Mammary epithelial cell (primary cell): Measurements from ENCODE around the gene VWA1.

Source experiments
- CTCF ChIP-seq, 2 donors: IDR thresholded peaks in 1 of 2; conservative IDR thresholded peaks in 1 of 2; 2 replicates each; pipeline ENCODE4 v1.5.1; 2011 to 2012; ENCODE audit warnings: inconsistent platforms in 2 of 2, low read length in 2 of 2, mild to moderate bottlenecking in 2 of 2, control low read depth in 1 of 2, low read depth in 1 of 2; ENCODE audit not compliant: insufficient read depth in 1 of 2; ENCODE audit errors: extremely low read depth in 1 of 2
- EZH2 ChIP-seq: IDR thresholded peaks from 2 replicates; pipeline ENCODE4 v1.6.1; 2012; ENCODE audit warnings: low read length, inconsistent platforms, borderline replicate concordance

DNA sequence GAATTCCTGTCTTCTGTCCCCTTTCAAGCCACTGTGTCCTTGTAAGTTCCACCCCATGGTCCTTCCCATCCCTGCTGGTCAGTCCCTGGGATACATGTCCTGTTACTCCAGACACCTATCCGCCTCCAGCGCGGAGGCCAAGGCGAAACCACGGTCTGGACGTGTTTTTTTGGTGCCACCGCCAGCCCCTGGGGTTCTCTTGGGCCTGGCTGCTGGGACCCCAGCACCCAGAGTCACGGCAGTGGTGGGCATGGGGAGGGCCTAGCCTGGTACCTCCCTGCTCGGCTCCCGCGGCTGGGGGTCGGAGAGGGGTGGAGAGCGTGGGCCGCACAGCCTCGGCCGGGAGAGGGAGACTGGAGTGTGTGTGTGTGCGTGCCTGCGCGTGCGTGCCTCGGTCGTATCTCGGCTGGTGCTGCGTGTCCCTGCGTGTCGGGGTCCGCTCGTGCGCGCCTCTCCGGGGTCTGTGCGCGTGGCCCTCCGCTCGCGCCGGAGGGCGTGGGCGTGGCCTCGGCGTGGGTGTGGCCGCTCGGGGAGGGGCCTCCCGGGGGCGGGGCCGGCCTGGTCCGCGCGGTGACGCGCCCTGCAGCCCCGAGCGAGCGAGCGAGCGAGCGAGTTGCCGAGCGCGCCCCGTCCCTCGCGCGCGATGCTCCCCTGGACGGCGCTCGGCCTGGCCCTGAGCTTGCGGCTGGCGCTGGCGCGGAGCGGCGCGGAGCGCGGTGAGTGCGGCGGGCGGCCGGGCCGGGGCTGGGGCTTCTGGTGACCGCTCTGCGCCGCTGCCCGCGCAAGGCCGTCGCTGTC is at the start of gene VWA1:
- TF ChIP-seq CTCF (conservative IDR thresholded peaks at IDR 0.05 in 1 of 2, IDR thresholded peaks at IDR 0.05 in 1 of 2; ENCODE audit: extremely low read depth in 1 of 2, insufficient read depth in 1 of 2, low read depth in 1 of 2, low read length in 2 of 2), result no peak
- TF ChIP-seq EZH2, result no peak
